Ascending aorta (tissue), 2 donors: ENCODE data around the gene CREB5. TPM values are rescaled to one million over a fixed set of nuclear protein-coding genes. Genes with fewer than 3 reads are reported as not detected.

Source experiments
- DNase-seq, 2 donors: peaks; one replicate each; pipeline ENCODE4 v3.0.0-alpha.2; 2019; ENCODE audit warnings: low spot score in 2 of 2
- H3K27ac ChIP-seq, 2 donors: fragments of 200-600 bp; sonication (generic); one replicate each; pipeline ENCODE4 v1.5.1; 2016 to 2017; ENCODE audit warnings: mild to moderate bottlenecking in 1 of 2
- H3K27me3 ChIP-seq: fragments of 200-600 bp; sonication (generic); one replicate; pipeline ENCODE4 v1.5.1; 2017
- H3K36me3 ChIP-seq, 2 donors: fragments of 200-600 bp; sonication (generic); one replicate each; pipeline ENCODE4 v1.5.1; 2016
- H3K4me1 ChIP-seq, 2 donors: fragments of 200-600 bp; sonication (generic); one replicate each; pipeline ENCODE4 v1.5.1; 2016 to 2017; ENCODE audit warnings: mild to moderate bottlenecking in 1 of 2
- H3K4me3 ChIP-seq, 2 donors: fragments of 200-600 bp; sonication (generic); one replicate each; pipeline ENCODE4 v1.5.1; 2016 to 2017; ENCODE audit warnings: mild to moderate bottlenecking in 1 of 2
- H3K9me3 ChIP-seq, 2 donors: fragments of 200-600 bp; sonication (generic); one replicate each; pipeline ENCODE4 v1.5.1; 2016
- intact Hi-C: fragments of 100-400 bp; cut with DNase I; formaldehyde crosslinking; loops from one replicate; pipeline ENCODE4 v1.15.1; 2023
- total RNA-seq: library from RNA; depleted of rRNA; stranded (reverse); fragments of >200 nt; gene quantifications from one replicate; pipeline ENCODE4 v1.1.0, GENCODE V29; 2016
- TF ChIP-seq, protein P1 (sequence below), 3 experiments: fragments of 200-600 bp in 2 of 3; fragments of 450-650 bp in 1 of 3; sonication (generic) in 2 of 3; IDR thresholded peaks; one replicate each; pipeline ENCODE4 v1.5.1; 2016 to 2019; ENCODE audit warnings: antibody characterized with exemption in 3 of 3, mild to moderate bottlenecking in 1 of 3, moderate library complexity in 1 of 3

Gene CREB5
- total RNA-seq, 1 donor from 2014 or later, result 143 TPM

DNA sequence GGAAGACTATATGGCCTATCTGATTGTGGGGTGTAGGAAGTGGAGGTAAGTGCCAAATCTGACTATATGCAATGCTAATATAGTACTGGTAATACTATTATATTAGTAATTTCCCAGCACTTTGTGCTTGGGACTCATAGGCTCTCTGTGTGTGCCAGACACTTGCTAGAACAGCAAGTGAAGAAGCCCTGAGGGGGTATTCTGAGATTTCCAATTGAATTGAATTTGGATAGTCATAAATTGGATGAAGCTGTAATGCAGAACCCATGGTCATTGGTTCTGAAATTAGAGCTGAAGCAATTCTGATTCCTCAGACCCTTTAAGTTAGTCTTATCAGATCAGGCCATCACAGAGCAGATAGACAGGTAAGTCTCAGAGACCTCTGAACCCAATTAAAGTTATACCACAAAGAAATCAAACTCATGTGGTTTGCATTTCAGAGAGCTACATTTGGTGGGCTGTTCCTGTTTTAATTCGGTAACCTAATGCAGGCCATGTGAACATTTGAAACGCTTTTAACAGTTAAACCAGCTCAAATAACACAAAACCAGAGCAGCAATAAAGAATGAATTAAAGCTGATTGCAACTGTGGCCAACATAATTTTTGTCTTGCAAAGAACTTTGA lies 179.5 kb downstream of the CREB5 start:
- Histone ChIP-seq H3K27me3 (no peaks in the 10 kb centered on the region), H3K9me3 (no peaks in the 10 kb centered on the region), H3K36me3 (no peaks in the 10 kb centered on the region), H3K4me1 (peaks cover 0 to 4% of the 10 kb centered on the region in 2 donors), H3K27ac (no peak overlapping the region), H3K4me3 (no peak overlapping the region)
- TF ChIP-seq, protein P1, sequence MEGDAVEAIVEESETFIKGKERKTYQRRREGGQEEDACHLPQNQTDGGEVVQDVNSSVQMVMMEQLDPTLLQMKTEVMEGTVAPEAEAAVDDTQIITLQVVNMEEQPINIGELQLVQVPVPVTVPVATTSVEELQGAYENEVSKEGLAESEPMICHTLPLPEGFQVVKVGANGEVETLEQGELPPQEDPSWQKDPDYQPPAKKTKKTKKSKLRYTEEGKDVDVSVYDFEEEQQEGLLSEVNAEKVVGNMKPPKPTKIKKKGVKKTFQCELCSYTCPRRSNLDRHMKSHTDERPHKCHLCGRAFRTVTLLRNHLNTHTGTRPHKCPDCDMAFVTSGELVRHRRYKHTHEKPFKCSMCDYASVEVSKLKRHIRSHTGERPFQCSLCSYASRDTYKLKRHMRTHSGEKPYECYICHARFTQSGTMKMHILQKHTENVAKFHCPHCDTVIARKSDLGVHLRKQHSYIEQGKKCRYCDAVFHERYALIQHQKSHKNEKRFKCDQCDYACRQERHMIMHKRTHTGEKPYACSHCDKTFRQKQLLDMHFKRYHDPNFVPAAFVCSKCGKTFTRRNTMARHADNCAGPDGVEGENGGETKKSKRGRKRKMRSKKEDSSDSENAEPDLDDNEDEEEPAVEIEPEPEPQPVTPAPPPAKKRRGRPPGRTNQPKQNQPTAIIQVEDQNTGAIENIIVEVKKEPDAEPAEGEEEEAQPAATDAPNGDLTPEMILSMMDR (IDR thresholded peaks at IDR 0.05), result no peak
- no peak for DNase-seq
- intact Hi-C loops, result no loop called here

GRCh38 chr7:28592861-28593260 lies 180.5 kb downstream of the CREB5 start:
- Histone ChIP-seq H3K4me3 (no peak overlapping the region), H3K27ac (no peak overlapping the region), H3K9me3 (no peaks in the 10 kb centered on the region), H3K4me1 (peaks cover 0 to 4% of the 10 kb centered on the region in 2 donors), H3K27me3 (no peaks in the 10 kb centered on the region), H3K36me3 (no peaks in the 10 kb centered on the region)
- TF ChIP-seq, protein P1 (IDR thresholded peaks at IDR 0.05), result no peak
- DNase-seq, result no peak
- intact Hi-C loops, result no loop called here

DNA sequence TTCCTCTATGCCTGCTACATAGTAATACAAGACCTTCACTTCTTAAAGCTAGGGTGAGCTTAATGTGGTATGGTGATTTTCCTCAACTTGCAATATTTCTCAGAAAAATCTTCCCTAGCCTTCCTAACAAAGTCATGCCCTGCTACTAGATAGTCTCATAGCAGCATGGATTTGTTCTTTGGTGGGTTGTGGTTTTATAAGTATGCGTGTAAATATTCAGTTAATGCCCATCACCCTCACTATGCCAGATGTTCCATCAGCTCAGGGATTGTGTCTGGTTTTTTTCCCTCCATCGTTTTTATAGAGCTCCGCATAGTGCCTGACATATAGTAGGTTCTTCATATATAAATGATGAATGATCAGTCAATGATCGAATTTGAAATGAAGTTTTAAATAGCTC lies 182.8 kb downstream of the CREB5 start:
- intact Hi-C loops, result no loop called here
- H3K4me3 ChIP-seq, result no peak overlapping the region
- no peaks in the 10 kb centered on the region for H3K4me1 ChIP-seq
- H3K27me3 ChIP-seq, result no peaks in the 10 kb centered on the region
- no peak for DNase-seq
- no peak overlapping the region for H3K27ac ChIP-seq
- TF ChIP-seq, protein P1 (IDR thresholded peaks at IDR 0.05), result no peak
- H3K36me3 ChIP-seq, result no peaks in the 10 kb centered on the region
- H3K9me3 ChIP-seq, result no peaks in the 10 kb centered on the region

- TF ChIP-seq, protein P1 (IDR thresholded peaks at IDR 0.05), result no peak
- H3K36me3 ChIP-seq, result no peaks in the 10 kb centered on the region
- H3K9me3 ChIP-seq, result no peaks in the 10 kb centered on the region
- no peak overlapping the region for H3K27ac ChIP-seq
- no peaks in the 10 kb centered on the region for H3K27me3 ChIP-seq
- intact Hi-C loops, result no loop called here
- DNase-seq, result no peak
- H3K4me1 ChIP-seq, result no peaks in the 10 kb centered on the region
- H3K4me3 ChIP-seq, result no peak overlapping the region
These were observed 183.5 kb downstream of the CREB5 start for GRCh38 chr7:28595801-28596200.

GRCh38 chr7:28596245-28596935 lies 184.1 kb downstream of the CREB5 start:
- no peak for DNase-seq
- Histone ChIP-seq H3K4me1 (no peaks in the 10 kb centered on the region), H3K27me3 (no peaks in the 10 kb centered on the region), H3K27ac (no peak overlapping the region), H3K36me3 (no peaks in the 10 kb centered on the region), H3K4me3 (no peak overlapping the region), H3K9me3 (no peaks in the 10 kb centered on the region)
- TF ChIP-seq, protein P1 (IDR thresholded peaks at IDR 0.05), result no peak
- intact Hi-C loops, result no loop called here
